ENCODE results near the gene VTA1. TPM values are rescaled to one million over a fixed set of nuclear protein-coding genes. Genes with fewer than 3 reads are reported as not detected.
A peak's percentile ranks its signal among the peaks of the same experiment; 100 is the strongest.
"Not testable (repeated sequence)": the region's sequence is repeated elsewhere in the genome, so short reads cannot be mapped to it uniquely, and the experiment has no call there.

Gene VTA1
- total RNA-seq, 1 experiment from 2014 or later: 67.8 TPM

GRCh38 chr6:142146828-142147662 is at the start of gene VTA1, which contains the start of gene NMBR (continued):
- TF ChIP-seq FOSL1 (IDR thresholded peaks at IDR 0.05; ENCODE audit: low read depth): peak; percentile 21; the same call in 1 of the 2 replicates
- TF ChIP-seq, protein P1, sequence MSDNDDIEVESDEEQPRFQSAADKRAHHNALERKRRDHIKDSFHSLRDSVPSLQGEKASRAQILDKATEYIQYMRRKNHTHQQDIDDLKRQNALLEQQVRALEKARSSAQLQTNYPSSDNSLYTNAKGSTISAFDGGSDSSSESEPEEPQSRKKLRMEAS (IDR thresholded peaks at IDR 0.05): peak; percentile 96
- TF ChIP-seq EGR1 (IDR thresholded peaks at IDR 0.05; ENCODE audit: low read depth): peak; percentile 87
- peak; percentile 91 for TF ChIP-seq RAD21 (IDR thresholded peaks at IDR 0.05; ENCODE audit: low read depth)
- TF ChIP-seq EZH2phosphoT487 (IDR thresholded peaks at IDR 0.05; ENCODE audit: borderline replicate concordance): no peak
- no peak for TF ChIP-seq YY1 (IDR thresholded peaks at IDR 0.05; ENCODE audit: extremely low read depth, insufficient replicate concordance, low read depth, low read length)
- TF ChIP-seq ZFX (IDR thresholded peaks at IDR 0.05): no peak
- TF ChIP-seq SIN3A (IDR thresholded peaks at IDR 0.05; ENCODE audit: low read depth): peak; percentile 92
- peak; percentile 98 for TF ChIP-seq ELF1 (IDR thresholded peaks at IDR 0.05; ENCODE audit: borderline replicate concordance, low read depth)

DNA sequence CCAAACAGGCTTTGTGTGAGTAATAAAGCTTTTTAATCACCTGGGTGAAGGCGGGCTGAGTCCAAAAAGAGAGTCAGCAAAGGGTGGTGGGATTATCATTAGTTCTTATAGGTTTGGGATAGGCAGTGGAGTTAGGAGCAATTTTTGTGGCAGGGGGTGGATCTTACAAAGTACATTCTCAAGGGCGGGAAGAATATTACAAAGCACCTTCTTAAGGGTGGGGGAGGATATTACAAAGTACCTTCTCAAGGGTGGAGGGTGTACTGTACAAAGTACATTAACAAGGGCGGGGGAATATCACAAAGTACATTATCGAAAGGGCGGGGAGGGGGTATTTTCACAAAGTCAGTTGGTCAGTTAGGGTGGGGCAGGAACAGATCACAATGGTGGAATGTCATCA is 42.2 kb upstream of the VTA1 start:
- H4K20me1 ChIP-seq (ENCODE audit: insufficient read depth); H3K9me3 ChIP-seq (ENCODE audit: control insufficient read depth in 1 of 2, insufficient read depth in 1 of 2, low read depth in 1 of 2, low read length in 2 of 2); POLR2A ChIA-PET; H2AFZ ChIP-seq (ENCODE audit: low read depth, low read length, poor library complexity, severe bottlenecking); RAD21 ChIA-PET (ENCODE audit: low non-redundant PET in 1 of 2, low total read pairs in 2 of 2, uncharacterized antibody in 2 of 2, unreplicated experiment in 2 of 2); intact Hi-C loops (cut with micrococcal nuclease); H3K4me3 ChIP-seq (replicated peaks in 1 of 2; ENCODE audit: low read depth in 1 of 2, low read length in 2 of 2); BruUV-seq (replicated peaks); H3K9me2 ChIP-seq (ENCODE audit: insufficient read depth); DNase-seq (ENCODE audit: low read depth, low spot score); H3K27ac ChIP-seq (ENCODE audit: low read depth, low read length); H3K9ac ChIP-seq (ENCODE audit: low read length); H3K79me2 ChIP-seq (ENCODE audit: insufficient read depth, low read length); H3K4me2 ChIP-seq (ENCODE audit: low read length); H3K4me1 ChIP-seq (ENCODE audit: control insufficient read depth in 1 of 2, insufficient read depth in 2 of 2, low read length in 2 of 2); CTCF ChIA-PET; ATAC-seq; H3K36me3 ChIP-seq (ENCODE audit: control insufficient read depth in 1 of 2, insufficient read depth in 2 of 2, low read length in 2 of 2); H3K27me3 ChIP-seq (ENCODE audit: insufficient read depth, low read length): not testable (repeated sequence)

DNA sequence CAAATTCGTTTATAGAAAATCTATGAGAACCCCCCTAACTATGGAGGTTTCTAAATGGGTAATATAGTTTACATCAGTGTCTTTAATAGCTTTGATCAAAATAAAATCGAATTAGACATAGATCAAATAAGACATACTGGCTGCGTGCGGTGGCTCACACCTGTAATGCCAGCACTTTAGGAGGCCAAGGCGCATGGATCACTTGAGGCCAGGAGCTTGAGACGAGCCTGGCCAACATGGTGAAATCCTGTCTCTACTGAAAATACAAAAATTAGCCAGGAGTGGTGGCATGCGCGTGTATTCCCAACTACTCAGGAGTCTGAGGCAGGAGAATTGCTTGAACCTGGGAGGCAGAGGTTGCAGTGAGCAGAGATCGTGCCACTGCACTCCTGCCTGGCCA is 36.2 kb upstream of the VTA1 start:
- DNase-seq (ENCODE audit: low read depth, low spot score); H3K9me3 ChIP-seq (ENCODE audit: control insufficient read depth in 1 of 2, insufficient read depth in 1 of 2, low read depth in 1 of 2, low read length in 2 of 2); H3K9ac ChIP-seq (ENCODE audit: low read length); H2AFZ ChIP-seq (ENCODE audit: low read depth, low read length, poor library complexity, severe bottlenecking); H3K27ac ChIP-seq (ENCODE audit: low read depth, low read length); H3K36me3 ChIP-seq (ENCODE audit: control insufficient read depth in 1 of 2, insufficient read depth in 2 of 2, low read length in 2 of 2); RAD21 ChIA-PET (ENCODE audit: low non-redundant PET in 1 of 2, low total read pairs in 2 of 2, uncharacterized antibody in 2 of 2, unreplicated experiment in 2 of 2); ATAC-seq; H3K27me3 ChIP-seq (ENCODE audit: insufficient read depth, low read length); H3K4me2 ChIP-seq (ENCODE audit: low read length); H3K9me2 ChIP-seq (ENCODE audit: insufficient read depth); H3K4me1 ChIP-seq (ENCODE audit: control insufficient read depth in 1 of 2, insufficient read depth in 2 of 2, low read length in 2 of 2); H3K79me2 ChIP-seq (ENCODE audit: insufficient read depth, low read length); BruUV-seq (replicated peaks); H4K20me1 ChIP-seq (ENCODE audit: insufficient read depth); H3K4me3 ChIP-seq (replicated peaks in 1 of 2; ENCODE audit: low read depth in 1 of 2, low read length in 2 of 2); POLR2A ChIA-PET: not testable (repeated sequence)
- CTCF ChIA-PET: interaction anchor here (1.0 to 3.7 kb wide), 2 partner anchors 121 to 433 kb away, joined by 4 to 22 read pairs; no protein-coding TSS in a partner anchor
- intact Hi-C loops (cut with micrococcal nuclease): loop anchor here (10.0 kb wide), 1 partner anchor 496 kb away; no protein-coding TSS in a partner anchor

All from HCT116 (cell line).